IMR-90 (cell line): ENCODE data around the gene DDA1. TPM values are rescaled to one million over a fixed set of nuclear protein-coding genes. Genes with fewer than 3 reads are reported as not detected.

Experiments used
- ATAC-seq: fragments of 200-7000 bp; cut with Tn5 transposase; 2 replicates; pipeline ENCODE4 v1.9.1; 2020; ENCODE audit warnings: low read depth, mild to moderate bottlenecking, moderate library complexity
- BruUV-seq: library from RNA; stranded (reverse); fragments of 400-500 nt; replicated peaks from 2 replicates; lab custom pipeline; 2021; lab: Mats Ljungman, UMichigan
- CTCF ChIA-PET: fragments of 300-600 bp; formaldehyde crosslinking; extraction: SDS; loops from one replicate; lab custom pipeline; 2021; ENCODE audit warnings: antibody characterized with exemption; lab: Yijun Ruan, JAX
- POLR2A ChIA-PET: fragments of 300-600 bp; sonication (Branson Sonifier 250); formaldehyde crosslinking; loops from one replicate; lab custom pipeline; 2022; ENCODE audit warnings: antibody characterized with exemption; ENCODE audit not compliant: unreplicated experiment; lab: Charles Lee
- DNase-seq: peaks from one replicate; pipeline ENCODE4 v3.0.0; 2013
- H2AFZ ChIP-seq: replicated peaks from 2 replicates; pipeline ENCODE3; 2013; ENCODE audit warnings: low read length, mild to moderate bottlenecking; ENCODE audit not compliant: poor library complexity
- H2AK5ac ChIP-seq: 2 replicates; pipeline ENCODE4 v1.6.1; 2013; ENCODE audit warnings: low read depth, low read length, inconsistent platforms
- H2AK9ac ChIP-seq: replicated peaks from 2 replicates; pipeline ENCODE3; 2013; ENCODE audit warnings: mild to moderate bottlenecking, low read depth, low read length, moderate library complexity; ENCODE audit not compliant: poor library complexity
- H2BK120ac ChIP-seq: 2 replicates; pipeline ENCODE4 v1.6.1; 2013; ENCODE audit warnings: low read depth, low read length, inconsistent platforms
- H2BK15ac ChIP-seq: 3 replicates; pipeline ENCODE4 v1.6.1; 2013; ENCODE audit warnings: low read depth, low read length, inconsistent platforms
- H2BK20ac ChIP-seq: 2 replicates; pipeline ENCODE4 v1.6.1; 2013; ENCODE audit warnings: low read depth, mild to moderate bottlenecking, inconsistent platforms, low read length, moderate library complexity
- H2BK5ac ChIP-seq: 2 replicates; pipeline ENCODE4 v1.6.1; 2013; ENCODE audit warnings: mild to moderate bottlenecking, low read depth, low read length, inconsistent platforms; ENCODE audit not compliant: poor library complexity, severe bottlenecking
- H3K14ac ChIP-seq: replicated peaks from 2 replicates; pipeline ENCODE4 v1.6.1; 2013; ENCODE audit warnings: low read depth, low read length, inconsistent platforms
- H3K18ac ChIP-seq: 2 replicates; pipeline ENCODE4 v1.6.1; 2013; ENCODE audit warnings: low read depth, low read length, control low read depth
- H3K23ac ChIP-seq: 2 replicates; pipeline ENCODE4 v1.6.1; 2013; ENCODE audit warnings: low read depth, low read length, inconsistent platforms
- H3K27ac ChIP-seq: 2 replicates; pipeline ENCODE4 v1.5.1; 2013; ENCODE audit warnings: mild to moderate bottlenecking, control low read depth, low read length; ENCODE audit not compliant: insufficient read depth
- H3K27me3 ChIP-seq: 2 replicates; pipeline ENCODE4 v1.6.1; 2013; ENCODE audit warnings: low read length; ENCODE audit not compliant: control insufficient read depth, insufficient read depth
- H3K36me3 ChIP-seq: 2 replicates; pipeline ENCODE4 v1.6.1; 2013; ENCODE audit warnings: low read length, mixed read lengths; ENCODE audit not compliant: control insufficient read depth, insufficient read depth
- H3K4ac ChIP-seq: 2 replicates; pipeline ENCODE4 v1.6.1; 2013; ENCODE audit warnings: low read depth, low read length, inconsistent platforms
- H3K4me1 ChIP-seq: 2 replicates; pipeline ENCODE4 v1.6.1; 2013; ENCODE audit warnings: low read length, mixed read lengths; ENCODE audit not compliant: control insufficient read depth, insufficient read depth
- H3K4me2 ChIP-seq: 2 replicates; pipeline ENCODE4 v1.6.1; 2013; ENCODE audit warnings: low read depth, mild to moderate bottlenecking, control low read depth, low read length, moderate library complexity
- H3K4me3 ChIP-seq: 2 replicates; pipeline ENCODE4 v1.5.1; 2013; ENCODE audit warnings: low read depth, mild to moderate bottlenecking, control low read depth, low read length, moderate library complexity; ENCODE audit not compliant: insufficient read depth
- H3K56ac ChIP-seq: 2 replicates; pipeline ENCODE4 v1.6.1; 2013; ENCODE audit warnings: low read length, inconsistent platforms; ENCODE audit not compliant: insufficient read depth; ENCODE audit errors: extremely low read depth
- H3K79me1 ChIP-seq, 2 experiments: 2 replicates each; pipeline ENCODE4 v1.6.1; 2013; ENCODE audit warnings: low read length in 2 of 2, inconsistent platforms in 1 of 2, low read depth in 1 of 2
- H3K9ac ChIP-seq: 2 replicates; pipeline ENCODE4 v1.6.1; 2013; ENCODE audit warnings: low read depth, low read length, control low read depth
- H3K9me1 ChIP-seq: 2 replicates; pipeline ENCODE4 v1.6.1; 2013; ENCODE audit warnings: low read length, inconsistent platforms; ENCODE audit not compliant: insufficient read depth
- H3K9me3 ChIP-seq: 2 replicates; pipeline ENCODE4 v1.6.1; 2013; ENCODE audit warnings: low read length; ENCODE audit not compliant: control insufficient read depth, insufficient read depth
- H4K20me1 ChIP-seq: 2 replicates; pipeline ENCODE4 v1.6.1; 2013; ENCODE audit warnings: low read length, inconsistent platforms; ENCODE audit not compliant: insufficient read depth
- H4K5ac ChIP-seq: 2 replicates; pipeline ENCODE4 v1.6.1; 2013; ENCODE audit warnings: mild to moderate bottlenecking, low read depth, low read length, control low read depth
- H4K8ac ChIP-seq, 2 experiments: 2 replicates each; pipeline ENCODE4 v1.6.1; 2013; ENCODE audit warnings: low read depth in 2 of 2, low read length in 2 of 2, control low read depth in 1 of 2, inconsistent platforms in 1 of 2
- H4K91ac ChIP-seq: 2 replicates; pipeline ENCODE4 v1.6.1; 2013; ENCODE audit warnings: low read depth, low read length, inconsistent platforms; ENCODE audit not compliant: insufficient read depth
- CEBPB ChIP-seq: IDR thresholded peaks from 2 replicates; pipeline ENCODE4 v1.6.1; 2012; ENCODE audit warnings: low read depth, low read length, improper control_type of control experiment
- CHD1 ChIP-seq: IDR thresholded peaks from 2 replicates; pipeline ENCODE4 v1.6.1; 2012; ENCODE audit warnings: low read depth, low read length, improper control_type of control experiment
- FOS ChIP-seq: fragments of 150-350 bp; IDR thresholded peaks from 2 replicates; pipeline ENCODE4 v1.6.1; 2016; ENCODE audit warnings: low read depth, low read length
- MAFK ChIP-seq: IDR thresholded peaks from 2 replicates; pipeline ENCODE4 v1.6.1; 2012; ENCODE audit warnings: low read depth, low read length, improper control_type of control experiment
- RAD21 ChIP-seq: IDR thresholded peaks from 2 replicates; pipeline ENCODE4 v1.6.1; 2012; ENCODE audit warnings: low read length, improper control_type of control experiment
- RCOR1 ChIP-seq: IDR thresholded peaks from 2 replicates; pipeline ENCODE4 v1.6.1; 2012; ENCODE audit warnings: mild to moderate bottlenecking, low read length, improper control_type of control experiment; ENCODE audit not compliant: insufficient replicate concordance
- WGBS, 2 experiments: methylation state at CpG; one replicate each; pipeline versions ENCODE4 v1.1.5 to v1.1.7; 2013; ENCODE audit warnings: missing lambda C conversion rate in 2 of 2; ENCODE audit not compliant: insufficient read length in 1 of 2; ENCODE audit errors: extremely low coverage in 2 of 2; 5-methylcytosine and 5-hydroxymethylcytosine counted together
- dilution Hi-C: fragments of 300-500 bp; cut with HindIII; formaldehyde crosslinking; loops from one replicate; pipeline ENCODE4 v1.14.3; 2018; ENCODE audit warnings: low sequenced_read_pairs; ENCODE audit not compliant: unreplicated experiment
- in situ Hi-C: fragments of 300-500 bp; cut with MboI; formaldehyde crosslinking; loops from 3 replicates; pipeline ENCODE4 v1.14.3; 2019; ENCODE audit warnings: low sequenced_read_pairs, inconsistent platforms, mixed read lengths
- intact Hi-C: fragments of 100-400 bp; cut with micrococcal nuclease; formaldehyde crosslinking; loops from 2 replicates; pipeline ENCODE4 v1.10.0; 2022
- polyA plus RNA-seq, 3 experiments: library from polyadenylated mRNA; depleted of rRNA; stranded (reverse); fragments of >200 nt; gene quantifications; 2 replicates each; pipeline ENCODE4 v1.2.3, GENCODE V29; 2012; ENCODE audit warnings: low replicate concordance in 1 of 3
- total RNA-seq: library from RNA; depleted of rRNA; stranded (reverse); fragments of >200 nt; gene quantifications from 2 replicates; pipeline ENCODE4 v1.2.3, GENCODE V29; 2012; rRNA removed
- TF ChIP-seq, protein P1 (sequence below): fragments of 150-350 bp; IDR thresholded peaks from 2 replicates; pipeline ENCODE4 v1.6.1; 2017; ENCODE audit warnings: mild to moderate bottlenecking, antibody characterized with exemption, low read length, low read depth

DDA1 gene
- total and polyA plus RNA-seq, 2 of the 4 experiments (the other 2 are of a cell fraction) = 33.7 to 87.2 TPM

DNA sequence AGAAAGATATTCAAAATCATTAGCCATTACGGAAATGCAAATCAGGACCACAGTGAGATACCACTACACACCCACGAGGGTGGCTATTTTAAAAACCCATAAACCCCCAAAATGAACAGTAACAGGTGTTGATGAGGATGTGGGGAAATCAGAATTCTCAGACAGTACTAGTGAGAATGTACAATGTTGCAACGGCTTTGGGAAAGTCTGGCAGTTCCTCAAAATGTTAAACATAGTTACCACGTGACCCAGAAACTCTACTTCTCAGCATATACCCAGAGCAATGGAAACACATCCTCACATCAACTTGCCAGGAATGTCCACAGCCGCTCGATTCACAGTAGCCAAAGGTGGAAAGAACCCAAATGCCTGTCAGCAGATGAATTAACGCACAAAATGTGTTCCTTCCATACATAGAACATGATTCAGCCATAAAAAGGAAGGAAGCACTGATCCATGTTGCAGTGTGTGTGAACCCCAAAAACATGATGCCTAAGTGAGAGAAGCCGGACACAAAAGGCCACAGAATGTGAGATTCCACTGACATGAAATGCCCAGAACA, 60.7 kb downstream of the DDA1 start:
- DNase-seq = peak; percentile 58
- H3K18ac ChIP-seq = no peak overlapping the region
- no TSS peak for BruUV-seq
- dilution Hi-C loops = no loop called here
- peaks cover 3% of the 10 kb centered on the region; the same call in 1 of the 2 replicates for H3K9me1 ChIP-seq
- no peak overlapping the region for H2AK9ac ChIP-seq
- CTCF ChIA-PET = no interaction called here
- no peaks in the 10 kb centered on the region for H3K36me3 ChIP-seq
- H4K8ac ChIP-seq = no peak overlapping the region
- H4K91ac ChIP-seq = no peak overlapping the region
- ATAC-seq = peak; percentile 70
- no peak overlapping the region for H3K4me3 ChIP-seq
- no peak overlapping the region for H4K5ac ChIP-seq
- WGBS, 2 experiments = 60% methylated on average over 1 of the region's 8 CpGs; no CpG with 5 or more reads in 1 of the 2 experiments
- peaks cover 6% of the 10 kb centered on the region; the same call in 1 of the 2 replicates for H3K27me3 ChIP-seq
- in situ Hi-C loops = no loop called here
- peaks cover 3% of the 10 kb centered on the region; the same call in 1 of the 2 replicates for H3K4me1 ChIP-seq
- H3K27ac ChIP-seq = no peak overlapping the region
- intact Hi-C loops = no loop called here
- no peaks in the 10 kb centered on the region for H3K79me1 ChIP-seq
- no peak overlapping the region for H2AFZ ChIP-seq
- no peaks in the 10 kb centered on the region for H3K9me3 ChIP-seq
- no peak overlapping the region for H3K56ac ChIP-seq
- H2BK20ac ChIP-seq = no peak overlapping the region
- H3K9ac ChIP-seq = no peak overlapping the region
- no peak overlapping the region for H2BK120ac ChIP-seq
- peak; percentile 65 for TF ChIP-seq CEBPB
- no peak for TF ChIP-seq CHD1
- TF ChIP-seq, protein P1, sequence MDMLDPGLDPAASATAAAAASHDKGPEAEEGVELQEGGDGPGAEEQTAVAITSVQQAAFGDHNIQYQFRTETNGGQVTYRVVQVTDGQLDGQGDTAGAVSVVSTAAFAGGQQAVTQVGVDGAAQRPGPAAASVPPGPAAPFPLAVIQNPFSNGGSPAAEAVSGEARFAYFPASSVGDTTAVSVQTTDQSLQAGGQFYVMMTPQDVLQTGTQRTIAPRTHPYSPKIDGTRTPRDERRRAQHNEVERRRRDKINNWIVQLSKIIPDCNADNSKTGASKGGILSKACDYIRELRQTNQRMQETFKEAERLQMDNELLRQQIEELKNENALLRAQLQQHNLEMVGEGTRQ = peak; percentile 83
- no peak for TF ChIP-seq FOS
- TF ChIP-seq RAD21 = no peak
- no peak for TF ChIP-seq MAFK
- no peak for TF ChIP-seq RCOR1
- POLR2A ChIA-PET = no interaction called here
- H3K14ac ChIP-seq = no peak overlapping the region
- no peak overlapping the region for H3K23ac ChIP-seq
- no peak overlapping the region for H3K4ac ChIP-seq
- no peak overlapping the region for H2AK5ac ChIP-seq
- no peak overlapping the region for H2BK5ac ChIP-seq
- no peak overlapping the region for H3K4me2 ChIP-seq
- H4K20me1 ChIP-seq = no peaks in the 10 kb centered on the region
- no peak overlapping the region for H2BK15ac ChIP-seq

Other genes starting within 250 kb of the DDA1 start
- gene HAUS8, start 234.1 kb upstream of the DDA1 start, total RNA-seq = 3.4 and 3.9 TPM in 2 replicates
- gene HAUS8, start 234.1 kb upstream of the DDA1 start, polyA plus RNA-seq (2012; rRNA removed) = 12.8 and 14.2 TPM in 2 replicates
- 59.7 and 61.8 TPM in 2 replicates for gene MYO9B, start 233.8 kb upstream of the DDA1 start, total RNA-seq
- 77.8 and 91.3 TPM in 2 replicates for gene MYO9B, start 233.8 kb upstream of the DDA1 start, polyA plus RNA-seq (2012; rRNA removed)
- gene USE1, start 94.2 kb upstream of the DDA1 start, total RNA-seq = 17.2 and 18.1 TPM in 2 replicates
- gene USE1, start 94.2 kb upstream of the DDA1 start, polyA plus RNA-seq (2012; rRNA removed) = 24.2 and 28.7 TPM in 2 replicates
- 0.83 and 1.1 TPM in 2 replicates for gene OCEL1, start 83.3 kb upstream of the DDA1 start, total RNA-seq
- 5.7 and 7.2 TPM in 2 replicates for gene OCEL1, start 83.3 kb upstream of the DDA1 start, polyA plus RNA-seq (2012; rRNA removed)
- 8.4 and 10.0 TPM in 2 replicates for gene NR2F6, start 63.6 kb upstream of the DDA1 start, total RNA-seq
- gene NR2F6, start 63.6 kb upstream of the DDA1 start, polyA plus RNA-seq (2012; rRNA removed) = 20.5 and 28.5 TPM in 2 replicates
- gene USHBP1, start 44.8 kb upstream of the DDA1 start, total RNA-seq = not detected in 2 replicates
- not detected in 2 replicates for gene USHBP1, start 44.8 kb upstream of the DDA1 start, polyA plus RNA-seq (2012; rRNA removed)
- gene BABAM1, start 42.1 kb upstream of the DDA1 start, total RNA-seq = 76.7 and 101 TPM in 2 replicates
- gene BABAM1, start 42.1 kb upstream of the DDA1 start, polyA plus RNA-seq (2012; rRNA removed) = 95.1 and 106 TPM in 2 replicates
- under 0.01 and 0.28 TPM in 2 replicates for gene ANKLE1, start 27.7 kb upstream of the DDA1 start, total RNA-seq
- gene ANKLE1, start 27.7 kb upstream of the DDA1 start, polyA plus RNA-seq (2012; rRNA removed) = 0.87 and 1.0 TPM in 2 replicates
- gene ABHD8, start 6.1 kb upstream of the DDA1 start, total RNA-seq = 3.6 and 3.9 TPM in 2 replicates
- 10.2 and 11.4 TPM in 2 replicates for gene ABHD8, start 6.1 kb upstream of the DDA1 start, polyA plus RNA-seq (2012; rRNA removed)
- 7.3 and 17.2 TPM in 2 replicates for gene MRPL34, start 3.7 kb upstream of the DDA1 start, total RNA-seq
- gene MRPL34, start 3.7 kb upstream of the DDA1 start, polyA plus RNA-seq (2012; rRNA removed) = 31.7 and 37.0 TPM in 2 replicates
- 1.6 and 1.7 TPM in 2 replicates for gene ANO8, start 25.3 kb downstream of the DDA1 start, total RNA-seq
- gene ANO8, start 25.3 kb downstream of the DDA1 start, polyA plus RNA-seq (2012; rRNA removed) = 5.3 and 5.6 TPM in 2 replicates
- gene GTPBP3, start 28.0 kb downstream of the DDA1 start, total RNA-seq = 4.3 and 4.7 TPM in 2 replicates
- 14.6 and 15.1 TPM in 2 replicates for gene GTPBP3, start 28.0 kb downstream of the DDA1 start, polyA plus RNA-seq (2012; rRNA removed)
- gene PLVAP, start 67.8 kb downstream of the DDA1 start, total RNA-seq = not detected in 2 replicates
- not detected in 2 replicates for gene PLVAP, start 67.8 kb downstream of the DDA1 start, polyA plus RNA-seq (2012; rRNA removed)
- gene CCDC194, start 84.6 kb downstream of the DDA1 start, total RNA-seq = not detected in 2 replicates
- not detected in 2 replicates for gene CCDC194, start 84.6 kb downstream of the DDA1 start, polyA plus RNA-seq (2012; rRNA removed)
- 0.18 and 0.28 TPM in 2 replicates for gene BST2, start 96.1 kb downstream of the DDA1 start, total RNA-seq
- 0.67 and 0.92 TPM in 2 replicates for gene BST2, start 96.1 kb downstream of the DDA1 start, polyA plus RNA-seq (2012; rRNA removed)
- 13.8 and 13.9 TPM in 2 replicates for gene MVB12A, start 110.5 kb downstream of the DDA1 start, total RNA-seq
- 43.9 and 44.3 TPM in 2 replicates for gene MVB12A, start 110.5 kb downstream of the DDA1 start, polyA plus RNA-seq (2012; rRNA removed)
- gene TMEM221, start 139.1 kb downstream of the DDA1 start, total RNA-seq = not detected in 2 replicates
- gene TMEM221, start 139.1 kb downstream of the DDA1 start, polyA plus RNA-seq (2012; rRNA removed) = 0.06 and 0.12 TPM in 2 replicates
- not detected in 2 replicates for gene NXNL1, start 151.4 kb downstream of the DDA1 start, total RNA-seq
- not detected in 2 replicates for gene NXNL1, start 151.4 kb downstream of the DDA1 start, polyA plus RNA-seq (2012; rRNA removed)
- 4.8 and 5.6 TPM in 2 replicates for gene SLC27A1, start 161.0 kb downstream of the DDA1 start, total RNA-seq
- 12.9 and 15.6 TPM in 2 replicates for gene SLC27A1, start 161.0 kb downstream of the DDA1 start, polyA plus RNA-seq (2012; rRNA removed)
- 33.9 and 37.2 TPM in 2 replicates for gene PGLS, start 202.1 kb downstream of the DDA1 start, total RNA-seq
- gene PGLS, start 202.1 kb downstream of the DDA1 start, polyA plus RNA-seq (2012; rRNA removed) = 74.3 and 92.0 TPM in 2 replicates
- 74.2 and 77.1 TPM in 2 replicates for gene COLGALT1, start 246.1 kb downstream of the DDA1 start, total RNA-seq
- gene COLGALT1, start 246.1 kb downstream of the DDA1 start, polyA plus RNA-seq (2012; rRNA removed) = 117 and 124 TPM in 2 replicates